Activated CD8-positive, alpha-beta memory T cell treated with anti-CD3 and anti-CD28 coated beads for 48 hours (primary cell): ENCODE results near the gene PRKD3.

ENCODE experiments used
- DNase-seq, 3 experiments: peaks; one replicate each; pipeline ENCODE4 v3.0.0-alpha.2; 2020; ENCODE audit warnings: low read depth in 2 of 3, low spot score in 2 of 3

The PRKD3 gene

DNA sequence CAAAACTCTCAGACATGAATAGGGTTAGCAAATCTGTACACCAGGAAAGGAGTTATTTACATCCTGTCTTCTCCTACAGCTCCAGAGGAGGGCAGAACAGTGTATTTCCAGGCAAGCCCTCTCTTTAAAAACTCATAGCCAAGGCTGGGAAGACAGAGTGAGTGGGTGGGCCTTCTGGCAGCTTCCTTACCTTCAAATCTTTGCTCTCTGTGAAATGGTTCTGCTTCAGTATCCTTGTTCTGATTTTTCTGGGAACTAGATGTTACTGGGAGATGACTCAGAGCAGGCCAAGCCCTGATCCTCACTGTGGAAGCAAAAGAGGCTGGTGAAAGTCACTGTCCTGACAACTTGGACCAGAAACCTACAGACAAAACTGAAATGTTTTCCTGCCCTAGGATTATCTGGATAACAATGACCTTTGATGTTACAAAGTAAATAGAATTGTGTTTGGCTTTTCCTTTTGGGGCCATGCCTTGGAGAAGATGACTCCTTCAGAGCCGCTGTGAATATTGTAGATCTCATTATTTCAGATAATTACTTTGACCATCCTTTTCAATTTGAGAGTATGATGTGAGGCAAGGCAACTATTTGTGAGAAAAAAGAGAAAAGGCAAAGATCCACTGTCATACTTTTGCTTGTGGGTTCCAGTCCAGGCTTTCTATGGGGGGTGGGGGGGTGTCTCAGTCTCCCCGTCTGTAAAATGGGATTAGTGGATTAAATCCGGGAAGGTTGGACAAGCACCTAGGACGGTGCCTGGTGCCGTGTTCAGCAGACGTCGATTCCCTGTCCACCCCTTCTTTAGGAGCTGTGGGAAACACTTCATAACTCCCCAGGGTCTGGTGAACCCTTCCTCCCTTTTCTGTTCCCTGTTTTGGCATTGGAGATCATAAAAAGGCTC, 19.2 kb upstream of the PRKD3 start:
- DNase-seq, result no peak

- no peak for DNase-seq
Measured at GRCh38 chr2:37342591-37343220, 18.1 kb upstream of the PRKD3 start.

- DNase-seq, result no peak
Measured at GRCh38 chr2:37340637-37341036, 16.0 kb upstream of the PRKD3 start.

DNA sequence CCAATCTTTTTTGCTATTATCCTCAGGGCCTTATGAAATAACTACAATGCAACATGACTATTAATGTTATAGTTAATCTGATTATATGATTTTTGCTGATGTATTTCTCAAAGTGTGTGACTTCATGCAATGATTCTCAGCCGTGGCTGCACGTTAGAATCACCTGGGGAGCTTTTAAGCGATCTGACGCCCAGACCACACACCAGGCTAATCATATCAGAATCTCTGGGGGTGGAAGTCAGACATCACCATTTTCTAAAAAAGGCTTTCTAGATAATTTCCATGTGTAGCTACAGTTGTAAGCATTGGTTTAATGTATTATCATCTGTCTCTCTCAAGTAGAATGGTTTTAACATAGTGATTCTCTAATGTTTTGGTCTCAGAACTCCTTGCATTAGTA, 14.3 kb upstream of the PRKD3 start:
- DNase-seq, result no peak

DNA sequence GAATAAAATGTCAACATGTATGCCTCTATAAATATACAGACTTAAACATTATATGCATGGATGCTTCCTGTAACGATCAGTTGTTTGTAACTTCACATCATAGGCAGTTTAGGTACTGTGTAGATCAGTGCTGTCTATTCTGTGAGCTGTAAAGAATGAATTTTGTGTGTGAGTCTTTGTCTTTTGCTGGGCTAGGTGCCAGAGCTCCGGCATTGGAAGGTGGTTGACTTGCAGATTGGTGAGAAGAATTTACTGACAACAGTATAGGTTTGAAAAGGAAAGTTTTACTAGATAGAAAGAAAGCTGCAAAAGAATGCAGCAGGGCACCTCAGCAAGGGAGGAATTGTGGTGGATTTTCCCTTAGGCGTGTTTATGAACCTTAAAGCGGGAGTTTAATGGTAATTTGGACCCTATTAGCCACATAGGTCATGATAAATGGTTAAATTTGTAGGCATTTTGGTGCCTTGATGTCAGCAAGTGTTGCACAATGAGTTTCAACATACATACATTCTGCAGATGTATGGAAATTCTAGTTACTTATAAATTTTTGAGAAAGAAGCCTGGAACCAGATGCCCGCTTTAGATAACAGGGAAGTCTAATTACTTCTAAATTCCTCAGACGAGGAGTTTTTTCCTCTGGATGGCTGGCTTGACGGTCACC, 13.1 kb upstream of the PRKD3 start:
- no peak for DNase-seq

GRCh38 chr2:37335604-37336003, 11.0 kb upstream of the PRKD3 start:
- DNase-seq, result no peak

GRCh38 chr2:37333256-37333655, 8.6 kb upstream of the PRKD3 start:
- no peak for DNase-seq

- no peak for DNase-seq
Measured at GRCh38 chr2:37332560-37332959, 7.9 kb upstream of the PRKD3 start.

DNA sequence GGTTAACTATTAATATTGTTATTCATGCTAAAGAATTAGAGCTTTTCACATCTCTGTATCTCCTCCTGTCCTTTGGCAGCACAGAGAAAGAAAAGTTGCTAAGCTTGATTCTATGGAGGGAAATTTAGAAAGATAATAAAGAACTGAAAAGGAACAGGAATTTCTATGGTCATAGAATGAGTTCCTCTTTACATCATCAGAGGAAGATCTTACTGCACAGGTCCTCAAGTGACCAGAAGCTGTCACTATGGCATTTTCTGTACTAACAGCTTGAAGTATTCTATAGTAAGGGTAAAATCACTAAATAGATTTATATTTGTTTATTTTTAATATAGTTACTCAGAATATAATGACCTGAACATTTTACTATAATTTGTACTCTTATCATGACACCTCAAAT, 6.0 kb upstream of the PRKD3 start:
- DNase-seq, result no peak

DNA sequence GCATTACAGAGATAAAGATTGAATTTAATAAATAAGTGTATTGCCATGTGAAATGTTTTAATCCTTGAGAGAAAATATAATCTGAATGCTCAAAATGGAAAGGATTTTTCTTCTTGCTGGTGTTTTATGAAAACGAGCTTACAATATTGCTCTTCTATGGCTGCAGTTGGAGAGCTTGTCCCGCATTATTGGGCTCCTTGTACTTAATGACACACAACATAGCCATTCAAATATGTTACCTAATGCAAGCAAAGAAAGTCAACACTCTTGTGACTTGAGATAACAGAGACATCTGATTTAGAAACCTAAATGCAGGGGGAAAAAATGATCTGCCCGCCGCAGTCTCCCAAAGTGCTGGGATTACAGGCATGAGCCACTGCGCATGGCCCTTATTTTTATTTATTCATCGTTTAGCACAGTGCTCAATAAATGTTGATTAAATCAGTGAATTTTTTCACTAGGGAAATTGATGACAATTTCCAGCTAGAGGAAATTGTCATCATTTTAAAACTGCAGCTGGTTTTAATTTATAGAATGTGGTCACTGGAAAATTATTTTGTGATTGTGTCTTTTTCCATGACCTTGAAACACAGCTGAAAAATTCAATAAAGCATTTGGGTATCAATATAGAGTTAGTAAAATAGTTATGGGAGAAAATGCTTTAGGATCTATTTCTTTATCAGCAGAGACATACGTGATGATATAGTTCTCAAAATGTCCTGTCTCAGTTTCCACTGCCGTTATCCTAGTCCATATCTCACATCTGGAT, 2.4 kb upstream of the PRKD3 start:
- DNase-seq, result no peak

- DNase-seq, result no peak
Measured at GRCh38 chr2:37326285-37326684, 1.7 kb upstream of the PRKD3 start.

- no peak for DNase-seq
Measured at GRCh38 chr2:37325625-37326071, 1.0 kb upstream of the PRKD3 start.

DNA sequence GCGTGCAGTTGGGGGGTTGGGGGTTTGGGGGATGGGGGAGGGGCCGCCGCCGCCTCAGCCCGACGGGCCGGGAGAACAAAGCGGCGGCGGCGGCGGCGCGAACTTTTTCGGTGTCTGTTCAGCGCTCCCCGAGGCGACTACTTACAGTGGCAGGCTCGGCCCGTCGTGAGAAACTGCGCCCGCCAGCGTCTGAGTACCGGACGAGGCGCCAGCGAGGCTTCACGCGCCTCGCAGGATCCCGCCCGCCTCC, 172 bp downstream of the PRKD3 start:
- DNase-seq, result peak in 1 of 3 experiments; percentile 31

DNA sequence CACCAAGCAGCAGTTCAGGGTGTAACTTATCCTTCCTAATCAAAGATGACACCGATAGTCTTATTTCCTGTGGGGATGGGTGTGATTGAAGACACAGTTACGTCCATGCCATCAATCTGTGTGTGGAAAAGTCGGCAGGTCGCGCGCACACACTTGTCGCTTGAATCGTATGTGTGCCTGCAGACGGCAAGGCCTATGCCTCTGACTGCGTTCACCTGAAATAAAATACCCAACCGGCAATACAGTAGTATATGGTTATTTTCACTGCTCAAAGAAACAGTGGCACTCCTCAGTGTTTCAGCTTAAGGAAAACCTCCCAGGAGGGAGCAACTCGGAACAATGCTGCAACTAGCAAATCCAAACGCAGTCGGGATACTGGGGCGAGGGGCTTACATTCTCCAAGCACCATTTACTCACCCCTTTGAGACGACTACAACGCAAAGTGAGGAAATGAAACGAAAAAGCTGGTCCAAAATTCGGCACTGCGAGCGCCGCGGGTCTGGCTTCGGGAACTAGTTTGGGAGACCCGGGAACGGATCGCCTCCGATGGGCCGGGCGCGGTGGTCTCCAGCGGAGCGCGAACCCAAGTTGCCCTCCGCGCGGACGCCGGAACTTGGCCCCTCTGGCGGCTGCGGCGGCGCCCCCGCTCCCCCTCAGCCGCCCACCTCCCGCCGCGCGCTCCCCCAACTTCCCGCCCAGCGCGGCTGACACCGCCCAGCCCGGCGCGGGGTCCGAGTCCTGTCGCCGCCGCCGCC, 675 bp downstream of the PRKD3 start:
- peak in 2 of 3 experiments; percentile 22 to 23 for DNase-seq

- no peak for DNase-seq
Measured at GRCh38 chr2:37323176-37323780, 1.4 kb downstream of the PRKD3 start.

DNA sequence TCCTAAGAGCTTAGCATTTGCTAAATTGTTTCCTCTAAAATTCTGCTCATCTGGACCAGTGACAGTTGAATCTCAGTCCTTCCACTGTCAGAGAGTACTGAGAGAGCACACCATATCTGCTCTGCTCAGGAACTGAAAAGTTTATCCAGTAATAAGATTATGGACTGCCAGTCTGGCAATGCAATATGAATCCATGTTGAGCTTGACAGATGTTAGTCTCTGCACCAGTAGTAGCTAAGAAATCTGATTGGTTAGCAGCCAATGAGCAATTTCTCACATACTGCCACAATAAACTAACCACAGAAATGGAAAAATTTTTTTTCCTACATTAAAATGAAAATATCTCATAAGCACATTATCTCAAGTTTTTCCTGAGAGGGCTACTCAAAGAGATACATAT, 2.3 kb downstream of the PRKD3 start:
- no peak for DNase-seq

GRCh38 chr2:37321029-37321682, 3.5 kb downstream of the PRKD3 start:
- no peak for DNase-seq

DNA sequence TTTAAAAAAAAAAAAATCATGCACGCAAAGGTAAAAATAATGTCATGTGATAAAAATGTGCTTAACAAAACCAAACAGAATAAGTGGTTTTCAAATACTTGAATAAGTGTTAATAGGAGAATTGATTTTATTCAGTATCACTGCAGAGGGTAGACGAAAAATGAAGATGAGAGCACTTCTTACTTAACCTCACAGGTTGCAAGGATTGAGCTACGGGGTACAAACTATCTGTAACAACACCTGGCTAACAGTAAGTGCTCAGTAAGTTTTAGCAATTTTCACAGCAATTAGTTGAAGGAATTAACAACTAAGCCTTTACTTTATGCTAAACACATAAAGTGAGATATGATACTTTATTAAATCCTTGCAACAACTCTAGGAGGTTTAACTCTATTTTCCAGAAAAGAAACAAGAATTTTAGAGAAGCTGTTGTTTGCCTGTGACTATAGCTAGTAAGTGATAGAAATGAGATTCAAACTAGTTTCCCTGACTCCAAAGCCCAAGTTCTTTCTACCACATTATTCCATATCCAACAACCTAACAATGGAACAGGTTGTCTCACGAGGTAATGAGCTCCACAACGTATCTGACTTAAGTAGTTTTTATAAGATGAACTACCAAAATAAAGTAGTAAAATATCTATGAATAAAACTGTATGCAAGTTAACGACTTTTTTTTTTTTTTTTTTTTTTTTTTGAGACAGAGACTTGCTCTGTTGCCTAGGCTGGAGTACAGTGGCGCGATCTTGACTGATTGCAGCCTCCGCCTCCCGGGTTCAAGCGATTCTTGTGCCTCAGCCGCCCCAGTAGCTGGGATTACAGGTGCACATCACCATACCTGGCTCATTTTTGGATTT, 4.7 kb downstream of the PRKD3 start:
- no peak for DNase-seq

GRCh38 chr2:37318401-37318800, 6.2 kb downstream of the PRKD3 start:
- DNase-seq, result no peak
